WTC11 (cell line): ENCODE data around the gene LCE2D.

Experiments
- CREM ChIP-seq: sonication (generic); formaldehyde crosslinking; IDR thresholded peaks from 2 replicates; pipeline ENCODE4 v1.8.1; 2022; ENCODE audit warnings: mild to moderate bottlenecking, missing genetic modification reagents, moderate library complexity
- MXD4 ChIP-seq: fragments of 250-450 bp; sonication (Bioruptor Pico); IDR thresholded peaks from 2 replicates; pipeline ENCODE4 v1.8.0; 2021; ENCODE audit warnings: mild to moderate bottlenecking, moderate library complexity, borderline replicate concordance
- NR3C1 ChIP-seq: sonication (generic); formaldehyde crosslinking; conservative IDR thresholded peaks from 2 replicates; pipeline ENCODE4 v1.8.1; 2023; ENCODE audit warnings: low read depth, mild to moderate bottlenecking, missing genetic modification reagents
- SP1 ChIP-seq: sonication (generic); formaldehyde crosslinking; conservative IDR thresholded peaks from 2 replicates; pipeline ENCODE4 v1.8.1; 2022; ENCODE audit warnings: missing genetic modification reagents
- ZNF423 ChIP-seq: fragments of 250-450 bp; sonication (Bioruptor Pico); IDR thresholded peaks from 2 replicates; pipeline ENCODE4 v2.1.2; 2022; ENCODE audit warnings: mild to moderate bottlenecking, moderate library complexity
- TF ChIP-seq, protein P1 (sequence below): fragments of 200-600 bp; IDR thresholded peaks from 2 replicates; pipeline ENCODE4 v1.8.0; 2022; ENCODE audit warnings: antibody characterized with exemption
- TF ChIP-seq, protein P2 (sequence below): sonication (generic); formaldehyde crosslinking; IDR thresholded peaks from 2 replicates; pipeline ENCODE4 v1.8.0; 2022; ENCODE audit warnings: mild to moderate bottlenecking, missing genetic modification reagents
- TF ChIP-seq, protein P3 (sequence below): sonication (generic); formaldehyde crosslinking; IDR thresholded peaks from 2 replicates; pipeline ENCODE4 v1.8.1; 2023; ENCODE audit warnings: mild to moderate bottlenecking, missing genetic modification reagents, moderate library complexity
- TF ChIP-seq, protein P4 (sequence below): sonication (generic); formaldehyde crosslinking; IDR thresholded peaks from 2 replicates; pipeline ENCODE4 v1.8.1; 2023; ENCODE audit warnings: mild to moderate bottlenecking, moderate library complexity, missing genetic modification reagents
- TF ChIP-seq, protein P5 (sequence below): sonication (generic); formaldehyde crosslinking; IDR thresholded peaks from 2 replicates; pipeline ENCODE4 v1.8.0; 2022; ENCODE audit warnings: mild to moderate bottlenecking, missing genetic modification reagents
- TF ChIP-seq, protein P6 (sequence below): sonication (generic); formaldehyde crosslinking; IDR thresholded peaks from 2 replicates; pipeline ENCODE4 v1.8.1; 2022; ENCODE audit warnings: missing genetic modification reagents, borderline replicate concordance
- TF ChIP-seq, protein P7 (sequence below): sonication (generic); formaldehyde crosslinking; conservative IDR thresholded peaks from 2 replicates; pipeline ENCODE4 v1.8.1; 2023; ENCODE audit warnings: mild to moderate bottlenecking, low read depth, missing genetic modification reagents, moderate library complexity

DNA sequence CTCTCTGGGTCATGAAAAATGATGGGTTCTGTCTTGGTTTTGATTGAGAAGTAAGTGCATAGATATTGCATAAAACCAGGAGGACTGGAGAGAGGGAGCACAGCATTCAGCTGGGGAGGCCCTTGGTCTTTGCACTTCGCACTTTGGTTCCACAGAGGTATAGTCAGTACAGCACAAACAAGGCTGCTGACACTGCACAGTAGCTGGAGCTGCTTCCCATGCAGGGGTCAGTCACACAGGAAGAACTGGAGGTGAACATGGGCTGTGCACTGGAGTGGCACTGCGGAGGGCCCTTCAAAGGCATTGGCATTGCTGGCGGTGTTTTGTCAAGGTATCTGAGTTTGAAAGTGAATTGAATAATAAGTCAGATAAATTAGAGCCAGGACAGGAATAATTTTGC is 4.5 kb upstream of the LCE2D start:
- TF ChIP-seq, protein P1, sequence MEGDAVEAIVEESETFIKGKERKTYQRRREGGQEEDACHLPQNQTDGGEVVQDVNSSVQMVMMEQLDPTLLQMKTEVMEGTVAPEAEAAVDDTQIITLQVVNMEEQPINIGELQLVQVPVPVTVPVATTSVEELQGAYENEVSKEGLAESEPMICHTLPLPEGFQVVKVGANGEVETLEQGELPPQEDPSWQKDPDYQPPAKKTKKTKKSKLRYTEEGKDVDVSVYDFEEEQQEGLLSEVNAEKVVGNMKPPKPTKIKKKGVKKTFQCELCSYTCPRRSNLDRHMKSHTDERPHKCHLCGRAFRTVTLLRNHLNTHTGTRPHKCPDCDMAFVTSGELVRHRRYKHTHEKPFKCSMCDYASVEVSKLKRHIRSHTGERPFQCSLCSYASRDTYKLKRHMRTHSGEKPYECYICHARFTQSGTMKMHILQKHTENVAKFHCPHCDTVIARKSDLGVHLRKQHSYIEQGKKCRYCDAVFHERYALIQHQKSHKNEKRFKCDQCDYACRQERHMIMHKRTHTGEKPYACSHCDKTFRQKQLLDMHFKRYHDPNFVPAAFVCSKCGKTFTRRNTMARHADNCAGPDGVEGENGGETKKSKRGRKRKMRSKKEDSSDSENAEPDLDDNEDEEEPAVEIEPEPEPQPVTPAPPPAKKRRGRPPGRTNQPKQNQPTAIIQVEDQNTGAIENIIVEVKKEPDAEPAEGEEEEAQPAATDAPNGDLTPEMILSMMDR, result no peak
- TF ChIP-seq NR3C1, result no peak
- TF ChIP-seq CREM (CRISPR knock-in tag), result no peak
- TF ChIP-seq SP1 (CRISPR knock-in tag), result no peak
- TF ChIP-seq, protein P2, sequence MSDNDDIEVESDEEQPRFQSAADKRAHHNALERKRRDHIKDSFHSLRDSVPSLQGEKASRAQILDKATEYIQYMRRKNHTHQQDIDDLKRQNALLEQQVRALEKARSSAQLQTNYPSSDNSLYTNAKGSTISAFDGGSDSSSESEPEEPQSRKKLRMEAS (CRISPR knock-in tag), result no peak
- TF ChIP-seq, protein P3, sequence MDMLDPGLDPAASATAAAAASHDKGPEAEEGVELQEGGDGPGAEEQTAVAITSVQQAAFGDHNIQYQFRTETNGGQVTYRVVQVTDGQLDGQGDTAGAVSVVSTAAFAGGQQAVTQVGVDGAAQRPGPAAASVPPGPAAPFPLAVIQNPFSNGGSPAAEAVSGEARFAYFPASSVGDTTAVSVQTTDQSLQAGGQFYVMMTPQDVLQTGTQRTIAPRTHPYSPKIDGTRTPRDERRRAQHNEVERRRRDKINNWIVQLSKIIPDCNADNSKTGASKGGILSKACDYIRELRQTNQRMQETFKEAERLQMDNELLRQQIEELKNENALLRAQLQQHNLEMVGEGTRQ (CRISPR knock-in tag), result no peak
- TF ChIP-seq ZNF423 (CRISPR knock-in tag), result no peak
- TF ChIP-seq, protein P4, sequence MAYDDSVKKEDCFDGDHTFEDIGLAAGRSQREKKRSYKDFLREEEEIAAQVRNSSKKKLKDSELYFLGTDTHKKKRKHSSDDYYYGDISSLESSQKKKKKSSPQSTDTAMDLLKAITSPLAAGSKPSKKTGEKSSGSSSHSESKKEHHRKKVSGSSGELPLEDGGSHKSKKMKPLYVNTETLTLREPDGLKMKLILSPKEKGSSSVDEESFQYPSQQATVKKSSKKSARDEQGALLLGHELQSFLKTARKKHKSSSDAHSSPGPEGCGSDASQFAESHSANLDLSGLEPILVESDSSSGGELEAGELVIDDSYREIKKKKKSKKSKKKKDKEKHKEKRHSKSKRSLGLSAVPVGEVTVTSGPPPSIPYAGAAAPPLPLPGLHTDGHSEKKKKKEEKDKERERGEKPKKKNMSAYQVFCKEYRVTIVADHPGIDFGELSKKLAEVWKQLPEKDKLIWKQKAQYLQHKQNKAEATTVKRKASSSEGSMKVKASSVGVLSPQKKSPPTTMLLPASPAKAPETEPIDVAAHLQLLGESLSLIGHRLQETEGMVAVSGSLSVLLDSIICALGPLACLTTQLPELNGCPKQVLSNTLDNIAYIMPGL, result no peak
- no peak for TF ChIP-seq MXD4 (CRISPR knock-in tag)
- TF ChIP-seq, protein P5, sequence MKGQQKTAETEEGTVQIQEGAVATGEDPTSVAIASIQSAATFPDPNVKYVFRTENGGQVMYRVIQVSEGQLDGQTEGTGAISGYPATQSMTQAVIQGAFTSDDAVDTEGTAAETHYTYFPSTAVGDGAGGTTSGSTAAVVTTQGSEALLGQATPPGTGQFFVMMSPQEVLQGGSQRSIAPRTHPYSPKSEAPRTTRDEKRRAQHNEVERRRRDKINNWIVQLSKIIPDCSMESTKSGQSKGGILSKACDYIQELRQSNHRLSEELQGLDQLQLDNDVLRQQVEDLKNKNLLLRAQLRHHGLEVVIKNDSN (CRISPR knock-in tag), result no peak
- TF ChIP-seq, protein P6, sequence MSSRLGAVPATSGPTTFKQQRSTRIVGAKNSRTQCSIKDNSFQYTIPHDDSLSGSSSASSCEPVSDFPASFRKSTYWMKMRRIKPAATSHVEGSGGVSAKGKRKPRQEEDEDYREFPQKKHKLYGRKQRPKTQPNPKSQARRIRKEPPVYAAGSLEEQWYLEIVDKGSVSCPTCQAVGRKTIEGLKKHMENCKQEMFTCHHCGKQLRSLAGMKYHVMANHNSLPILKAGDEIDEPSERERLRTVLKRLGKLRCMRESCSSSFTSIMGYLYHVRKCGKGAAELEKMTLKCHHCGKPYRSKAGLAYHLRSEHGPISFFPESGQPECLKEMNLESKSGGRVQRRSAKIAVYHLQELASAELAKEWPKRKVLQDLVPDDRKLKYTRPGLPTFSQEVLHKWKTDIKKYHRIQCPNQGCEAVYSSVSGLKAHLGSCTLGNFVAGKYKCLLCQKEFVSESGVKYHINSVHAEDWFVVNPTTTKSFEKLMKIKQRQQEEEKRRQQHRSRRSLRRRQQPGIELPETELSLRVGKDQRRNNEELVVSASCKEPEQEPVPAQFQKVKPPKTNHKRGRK, result no peak
- TF ChIP-seq, protein P7, sequence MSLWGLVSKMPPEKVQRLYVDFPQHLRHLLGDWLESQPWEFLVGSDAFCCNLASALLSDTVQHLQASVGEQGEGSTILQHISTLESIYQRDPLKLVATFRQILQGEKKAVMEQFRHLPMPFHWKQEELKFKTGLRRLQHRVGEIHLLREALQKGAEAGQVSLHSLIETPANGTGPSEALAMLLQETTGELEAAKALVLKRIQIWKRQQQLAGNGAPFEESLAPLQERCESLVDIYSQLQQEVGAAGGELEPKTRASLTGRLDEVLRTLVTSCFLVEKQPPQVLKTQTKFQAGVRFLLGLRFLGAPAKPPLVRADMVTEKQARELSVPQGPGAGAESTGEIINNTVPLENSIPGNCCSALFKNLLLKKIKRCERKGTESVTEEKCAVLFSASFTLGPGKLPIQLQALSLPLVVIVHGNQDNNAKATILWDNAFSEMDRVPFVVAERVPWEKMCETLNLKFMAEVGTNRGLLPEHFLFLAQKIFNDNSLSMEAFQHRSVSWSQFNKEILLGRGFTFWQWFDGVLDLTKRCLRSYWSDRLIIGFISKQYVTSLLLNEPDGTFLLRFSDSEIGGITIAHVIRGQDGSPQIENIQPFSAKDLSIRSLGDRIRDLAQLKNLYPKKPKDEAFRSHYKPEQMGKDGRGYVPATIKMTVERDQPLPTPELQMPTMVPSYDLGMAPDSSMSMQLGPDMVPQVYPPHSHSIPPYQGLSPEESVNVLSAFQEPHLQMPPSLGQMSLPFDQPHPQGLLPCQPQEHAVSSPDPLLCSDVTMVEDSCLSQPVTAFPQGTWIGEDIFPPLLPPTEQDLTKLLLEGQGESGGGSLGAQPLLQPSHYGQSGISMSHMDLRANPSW, result no peak
